ENCODE results near the gene ENO2.

The ENO2 gene

DNA sequence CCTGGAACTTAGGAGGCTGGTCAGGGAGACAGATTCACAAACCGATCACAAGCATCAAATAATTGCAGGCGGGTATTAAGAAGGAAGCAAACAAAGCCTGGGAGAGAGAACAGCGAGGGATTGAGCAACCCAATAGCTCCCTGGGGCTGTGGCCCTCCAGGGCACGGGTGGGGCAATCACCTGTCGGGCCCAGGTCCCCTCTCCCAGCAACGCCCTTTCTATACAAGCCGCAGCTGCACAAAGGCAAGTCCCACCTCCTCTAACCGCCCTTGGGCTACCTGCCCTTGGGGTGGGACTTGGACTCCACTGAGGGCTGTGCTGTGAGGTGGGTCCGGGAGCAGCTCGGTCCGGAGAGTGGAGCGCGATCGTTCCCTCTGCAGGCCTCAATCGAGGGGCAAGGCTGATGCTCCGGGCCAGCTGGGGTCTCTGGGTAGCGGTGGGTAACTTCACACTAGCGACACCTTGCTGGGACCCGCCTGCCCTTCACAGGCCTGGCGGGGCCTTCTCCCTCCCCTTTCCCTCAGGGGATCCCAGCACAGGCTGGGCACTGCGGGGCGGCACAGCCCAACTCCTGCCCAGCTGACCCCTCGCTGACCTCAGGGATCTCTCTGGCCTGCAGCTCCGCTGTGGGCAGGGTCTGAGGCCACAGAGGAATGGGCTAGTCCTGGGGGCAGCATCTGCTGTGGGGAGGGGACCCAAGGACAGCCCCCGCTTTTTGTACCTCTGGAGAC lies 48.1 kb downstream of the ENO2 start:
- no peak for DNase-seq

DNA sequence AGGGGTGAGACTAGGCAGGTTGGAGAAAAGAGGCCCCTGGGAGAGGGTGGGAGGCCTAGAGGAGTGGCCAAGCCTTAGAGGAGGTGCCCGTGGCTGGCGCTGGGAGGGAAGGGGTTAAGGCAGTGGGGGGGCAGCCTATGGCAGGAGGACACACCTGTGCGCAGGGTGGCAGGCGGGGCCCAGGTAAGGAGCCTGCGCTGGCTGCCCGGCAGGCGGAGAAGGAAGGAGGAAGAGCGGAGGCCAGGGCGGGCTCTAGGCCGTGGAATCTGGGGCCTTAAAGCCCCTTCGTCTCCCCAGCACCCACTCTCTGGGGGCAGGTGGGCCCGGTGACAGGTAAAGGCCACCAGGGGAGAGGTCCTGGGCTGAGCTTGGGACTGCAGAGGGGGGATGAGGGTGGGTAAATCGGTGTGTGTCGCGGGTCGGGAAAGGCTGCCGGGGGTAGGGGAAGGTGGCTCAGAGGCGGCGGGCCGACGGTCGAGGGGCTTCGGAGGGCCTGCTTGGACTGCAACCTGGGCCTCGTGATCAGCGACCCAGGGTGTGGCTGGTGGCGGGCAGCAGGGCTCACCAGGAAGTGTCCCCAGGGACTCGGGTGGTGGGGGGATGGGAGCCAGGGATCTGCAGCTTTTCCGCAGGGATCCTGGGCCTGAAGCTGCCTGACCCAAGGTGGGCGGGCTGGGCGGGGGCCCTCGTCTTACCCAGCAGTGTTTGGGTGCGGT lies 48.8 kb downstream of the ENO2 start:
- DNase-seq, result no peak

DNA sequence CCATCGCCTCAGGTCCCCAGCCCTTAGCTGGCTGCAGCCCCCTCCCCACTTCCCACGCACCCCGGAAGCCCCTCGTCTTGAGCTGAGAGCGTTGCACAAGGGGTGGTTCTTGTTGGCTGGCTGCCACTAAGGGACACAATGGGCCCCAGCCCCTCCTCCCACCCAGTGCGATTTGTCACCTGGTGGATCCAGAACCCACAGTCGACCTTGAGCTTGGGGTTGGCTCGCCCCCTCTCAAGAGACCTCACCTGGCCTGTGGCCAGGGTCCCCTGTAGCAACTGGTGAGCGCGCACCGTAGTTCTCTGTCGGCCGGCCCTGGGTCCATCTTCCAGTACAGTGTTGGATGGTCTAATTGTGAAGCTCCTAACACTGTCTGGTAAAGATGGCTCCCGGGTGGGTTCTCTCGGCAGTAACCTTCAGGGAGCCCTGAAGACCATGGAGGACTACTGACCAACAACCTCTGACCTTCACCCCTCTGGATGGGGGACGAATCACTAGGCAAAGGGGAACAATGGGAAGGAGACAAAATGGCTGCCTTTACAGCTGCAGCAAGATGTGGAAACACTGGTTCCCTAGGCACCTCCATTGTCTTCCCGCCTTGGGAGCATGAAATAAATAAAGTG lies 49.5 kb downstream of the ENO2 start:
- no peak for DNase-seq

- DNase-seq, result no peak
Measured at GRCh38 chr12:6964605-6965025, 50.2 kb downstream of the ENO2 start.

DNA sequence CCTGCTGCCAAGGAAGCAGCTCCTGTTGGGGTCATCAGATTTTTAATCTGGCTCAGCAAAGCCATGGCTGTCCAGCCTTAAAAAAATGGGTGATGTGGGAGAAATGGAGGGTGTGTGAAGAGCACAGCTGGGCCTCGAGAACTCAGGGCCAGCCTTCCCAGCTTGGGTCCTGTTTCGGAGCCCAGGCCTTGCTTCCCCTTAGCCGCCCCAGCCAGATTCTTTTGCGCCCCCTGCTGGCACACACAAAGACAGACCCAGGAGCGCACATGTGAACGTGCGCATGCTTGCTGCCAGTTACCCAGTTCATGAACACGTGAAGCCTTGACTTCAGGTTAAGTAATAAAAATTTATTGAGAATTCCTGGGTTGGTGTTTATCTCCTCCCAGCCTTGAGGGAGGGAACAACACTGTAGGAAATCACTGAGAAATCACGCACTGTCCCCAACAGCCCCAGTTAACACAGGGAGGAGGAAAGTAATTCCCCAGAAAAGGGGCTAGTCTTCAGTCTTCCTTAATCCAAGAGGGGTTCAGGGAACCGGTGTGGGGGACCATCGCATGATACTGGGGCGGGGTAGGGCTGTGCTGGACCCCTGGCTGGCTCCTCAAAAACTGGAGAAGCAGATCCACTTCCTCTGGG lies 50.8 kb downstream of the ENO2 start:
- DNase-seq, result no peak

DNA sequence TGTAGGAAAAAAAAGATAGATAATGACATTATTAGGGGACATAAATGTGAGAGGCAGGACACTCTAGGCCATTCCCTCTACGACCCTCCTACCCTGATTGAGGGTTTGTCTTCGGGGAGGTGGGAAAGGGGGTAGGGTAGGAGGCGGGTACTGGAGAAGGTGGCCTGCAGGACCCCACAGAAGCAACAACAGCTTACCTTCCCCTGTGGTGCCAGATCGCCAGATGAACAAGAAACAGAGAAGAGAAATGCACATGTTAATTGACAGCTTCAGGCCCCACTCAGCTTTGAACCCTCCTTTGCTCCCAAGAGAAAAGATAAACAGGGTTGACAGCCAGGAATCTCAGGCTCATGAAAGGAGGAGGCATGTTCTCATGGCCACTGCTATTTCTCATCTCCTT lies 51.3 kb downstream of the ENO2 start:
- DNase-seq, result no peak

DNA sequence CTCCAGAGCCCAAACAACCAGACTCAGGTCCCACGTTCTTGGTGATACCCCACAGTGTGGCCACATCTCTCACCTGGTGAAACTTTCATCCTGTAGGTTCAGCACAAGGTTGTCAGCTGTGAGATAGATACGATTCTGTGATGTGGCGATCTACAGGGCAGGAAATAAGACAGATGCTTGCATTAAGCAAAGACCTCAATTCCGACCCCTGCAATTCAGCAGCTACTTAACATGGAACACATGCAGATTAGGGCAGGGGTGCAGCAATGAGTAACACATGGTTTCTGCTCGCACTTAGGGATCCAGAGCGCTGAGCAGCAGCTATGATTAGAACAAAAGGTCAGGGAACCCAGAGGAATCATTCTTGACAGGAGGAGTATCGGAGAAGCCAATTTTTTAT lies 52.0 kb downstream of the ENO2 start:
- no peak for DNase-seq

GRCh38 chr12:6967651-6968100 lies 53.3 kb downstream of the ENO2 start:
- no peak for DNase-seq

GRCh38 chr12:6968426-6968825 lies 54.0 kb downstream of the ENO2 start:
- DNase-seq, result no peak

GRCh38 chr12:6970096-6970527 lies 55.7 kb downstream of the ENO2 start:
- no peak for DNase-seq
